ENCODE results near the gene CCDC24. TPM values are rescaled to one million over a fixed set of nuclear protein-coding genes. Genes with fewer than 3 reads are reported as not detected.

The CCDC24 gene
- polyA plus RNA-seq, 3 donors, result 1.8 to 5.9 (median 3.7) TPM

- 67 to 76% (median 74%) methylated on average over 9 of the region's 9 CpGs for WGBS, 3 donors
- no peak overlapping the region for H3K27ac ChIP-seq (ENCODE audit: low read depth, low read length)
Observed at GRCh38 chr1:44045064-44045463, 53.7 kb downstream of the CCDC24 start.

Other genes with a start within 250 kb of the CCDC24 start
- gene ARTN, start 57.8 kb upstream of the CCDC24 start, polyA plus RNA-seq, result 1 to 10 TPM in 1 of 3 donors, under 1 TPM in 2; 0.74 to 1.3 (median 0.90) TPM
- gene IPO13, start 44.6 kb upstream of the CCDC24 start, polyA plus RNA-seq, result 10 to 100 TPM in 2 of 3 donors, 1 to 10 TPM in 1; 7.1 to 12.1 (median 10.7) TPM
- 10 to 100 TPM; 10.0 to 21.3 (median 14.6) TPM for gene DPH2, start 21.6 kb upstream of the CCDC24 start, polyA plus RNA-seq
- 100 to 1,000 TPM in 2 of 3 donors, 10 to 100 TPM in 1; 88.1 to 140 (median 123) TPM for gene ATP6V0B, start 16.6 kb upstream of the CCDC24 start, polyA plus RNA-seq
- gene B4GALT2, start 12.4 kb upstream of the CCDC24 start, polyA plus RNA-seq, result 10 to 100 TPM; 20.7 to 43.7 (median 36.7) TPM
- 1 to 10 TPM; 1.6 to 2.2 (median 2.1) TPM for gene SLC6A9, start 39.9 kb downstream of the CCDC24 start, polyA plus RNA-seq
- under 1 TPM in 1 of 3 donors, not detected in 2; 0.01 TPM for gene KLF17, start 127.2 kb downstream of the CCDC24 start, polyA plus RNA-seq
- not detected for gene KLF18, start 150.0 kb downstream of the CCDC24 start, polyA plus RNA-seq
- 10 to 100 TPM; 24.5 to 31.0 (median 26.9) TPM for gene DMAP1, start 221.9 kb downstream of the CCDC24 start, polyA plus RNA-seq